B cell (primary cell): Measurements from ENCODE around the gene ZNF282. TPM values are rescaled to one million over a fixed set of nuclear protein-coding genes. Genes with fewer than 3 reads are reported as not detected.

ENCODE experiments used
- ATAC-seq: fragments of 200-7000 bp; cut with Tn5 transposase; one replicate; pipeline ENCODE4 v1.10.0; 2021; ENCODE audit warnings: low read depth, mild to moderate bottlenecking, moderate number of reproducible peaks, moderate library complexity
- CTCF ChIA-PET: fragments of 350-600 bp; sonication (Branson Sonifier 250); formaldehyde crosslinking; loops from one replicate; lab custom pipeline; 2021; ENCODE audit warnings: antibody characterized with exemption, inconsistent platforms; lab: Charles Lee
- POLR2A ChIA-PET: fragments of 350-600 bp; sonication (Branson Sonifier 250); formaldehyde crosslinking; loops from one replicate; lab custom pipeline; 2021; ENCODE audit warnings: antibody characterized with exemption; lab: Charles Lee
- DNase-seq: peaks from one replicate; pipeline ENCODE4 v3.0.0; 2013
- H2AFZ ChIP-seq: 2 replicates; pipeline ENCODE4 v1.6.1; 2012; ENCODE audit warnings: mild to moderate bottlenecking, low read depth, low read length; ENCODE audit not compliant: insufficient read depth, poor library complexity, severe bottlenecking
- H3K27ac ChIP-seq, 2 donors: 1 replicate in 1 of 2; 2 replicates in 1 of 2; pipeline ENCODE4 v1.5.1; 2012 to 2013; ENCODE audit warnings: low read length in 2 of 2, mild to moderate bottlenecking in 2 of 2, moderate library complexity in 1 of 2
- H3K27me3 ChIP-seq, 4 experiments: fragments of 200-600 bp in 1 of 4; sonication (generic) in 1 of 4; replicated peaks in 1 of 4; 1 replicate in 2 of 4; 2 replicates in 2 of 4; pipeline versions ENCODE4 v1.6.1 to v1.7.0; 2013 to 2016; ENCODE audit warnings: low read length in 3 of 4, mild to moderate bottlenecking in 2 of 4, mixed read lengths in 1 of 4, moderate library complexity in 1 of 4; ENCODE audit not compliant: insufficient read depth in 4 of 4, control insufficient read depth in 3 of 4; ENCODE audit errors: control extremely low read depth in 1 of 4
- H3K36me3 ChIP-seq, 2 experiments: replicated peaks in 1 of 2; 1 replicate in 1 of 2; 2 replicates in 1 of 2; pipeline versions ENCODE4 v1.6.1 to v1.7.1; 2013; ENCODE audit warnings: low read length in 1 of 2; ENCODE audit not compliant: insufficient read depth in 2 of 2, control insufficient read depth in 1 of 2; ENCODE audit errors: control extremely low read depth in 1 of 2, extremely low read depth in 1 of 2
- H3K4me1 ChIP-seq, 2 donors: fragments of 200-600 bp in 1 of 2; sonication (generic) in 1 of 2; 1 replicate in 1 of 2; 2 replicates in 1 of 2; pipeline versions ENCODE4 v1.5.1 to v1.6.1; 2013 to 2017; ENCODE audit warnings: low read length in 2 of 2; ENCODE audit not compliant: control insufficient read depth in 2 of 2, insufficient read depth in 2 of 2
- H3K4me2 ChIP-seq: replicated peaks from 2 replicates; pipeline ENCODE3; 2012; ENCODE audit warnings: mild to moderate bottlenecking, low read depth, low read length; ENCODE audit not compliant: poor library complexity, severe bottlenecking
- H3K4me3 ChIP-seq, 5 experiments: fragments of 200-600 bp in 1 of 5; sonication (generic) in 1 of 5; 1 replicate in 3 of 5; 2 replicates in 2 of 5; pipeline versions ENCODE4 v1.5.1 to v1.7.0; 2011 to 2016; ENCODE audit warnings: low read length in 4 of 5, mild to moderate bottlenecking in 4 of 5, low read depth in 2 of 5, control low read depth in 1 of 5, moderate library complexity in 1 of 5; ENCODE audit not compliant: insufficient read depth in 1 of 5; ENCODE audit errors: control extremely low read depth in 1 of 5, extremely low read depth in 1 of 5
- H3K79me2 ChIP-seq: fragments of 200-600 bp; sonication (generic); one replicate; pipeline ENCODE4 v1.6.0; 2016; ENCODE audit warnings: low read length; ENCODE audit not compliant: control insufficient read depth, insufficient read depth
- H3K9ac ChIP-seq: fragments of 200-600 bp; sonication (generic); 2 replicates; pipeline ENCODE4 v1.6.1; 2017; ENCODE audit warnings: mild to moderate bottlenecking, low read length, moderate library complexity
- H3K9me3 ChIP-seq, 3 donors: one replicate each; pipeline versions ENCODE4 v1.6.1 to v1.7.1; 2013; ENCODE audit warnings: low read length in 2 of 3; ENCODE audit not compliant: control insufficient read depth in 2 of 3, insufficient read depth in 1 of 3; ENCODE audit errors: control extremely low read depth in 1 of 3
- H4K20me1 ChIP-seq: 2 replicates; pipeline ENCODE4 v1.6.0; 2012; ENCODE audit warnings: mild to moderate bottlenecking, low read length; ENCODE audit not compliant: insufficient read depth, control insufficient read depth, poor library complexity, severe bottlenecking
- H3K27ac Mint-ChIP-seq: one replicate; pipeline ENCODE4 v1.8.0; 2021; ENCODE audit warnings: mixed read lengths
- H3K27me3 Mint-ChIP-seq: one replicate; pipeline ENCODE4 v1.8.0; 2021; ENCODE audit warnings: mixed read lengths
- H3K4me1 Mint-ChIP-seq: one replicate; pipeline ENCODE4 v1.8.0; 2021; ENCODE audit warnings: mixed read lengths
- H3K4me3 Mint-ChIP-seq: one replicate; pipeline ENCODE4 v1.8.0; 2021; ENCODE audit warnings: mixed read lengths
- H3K9me3 Mint-ChIP-seq: one replicate; pipeline ENCODE4 v1.8.0; 2022; ENCODE audit warnings: mixed read lengths; ENCODE audit not compliant: insufficient read depth
- CTCF ChIP-seq: fragments of 200-600 bp; IDR thresholded peaks from one replicate; pipeline ENCODE4 v1.8.0; 2022; ENCODE audit warnings: antibody characterized with exemption, mild to moderate bottlenecking
- EZH2 ChIP-seq: IDR thresholded peaks from 2 replicates; pipeline ENCODE4 v1.6.1; 2012; ENCODE audit warnings: borderline replicate concordance, low read depth, mild to moderate bottlenecking, moderate library complexity, low read length; ENCODE audit not compliant: insufficient read depth, poor library complexity, severe bottlenecking
- WGBS: methylation state at CpG from one replicate; pipeline ENCODE4 v1.1.5; 2013; ENCODE audit warnings: missing lambda C conversion rate; ENCODE audit not compliant: insufficient coverage; 5-methylcytosine and 5-hydroxymethylcytosine counted together
- intact Hi-C: fragments of 100-400 bp; cut with micrococcal nuclease; formaldehyde crosslinking; loops from one replicate; pipeline ENCODE4 v1.10.0; 2022
- polyA plus RNA-seq: library from polyadenylated mRNA; depleted of rRNA; stranded (reverse); fragments of >200 nt; gene quantifications from 2 replicates; pipeline ENCODE4 v1.2.3, GENCODE V29; 2012
- total RNA-seq, 2 donors: library from RNA; stranded (reverse); fragments of 120-200 nt in 1 of 2; gene quantifications; 1 replicate in 1 of 2; 2 replicates in 1 of 2; pipeline versions ENCODE4 v1.2.3 to v1.2.4, GENCODE V29; 2013 to 2022

ZNF282 gene
- total and polyA plus RNA-seq, 2 donors (not counting 1 experiment from before 2014, with no cell fraction given), result 8.3 to 25.7 TPM

- 100% methylated on average over 1 of the region's 2 CpGs for WGBS
- peaks cover 5 to 51% of the 10 kb centered on the region in 2 experiments for H3K36me3 ChIP-seq
Observed at GRCh38 chr7:149252378-149252777, 57.0 kb downstream of the ZNF282 start.

GRCh38 chr7:149253665-149254064 is 58.3 kb downstream of the ZNF282 start:
- no peaks in the 10 kb centered on the region for H3K9me3 ChIP-seq
- no peak overlapping the region for H3K4me3 ChIP-seq
- H3K4me2 ChIP-seq, result no peak overlapping the region
- Mint-ChIP-seq H3K4me3 (no peak overlapping the region), H3K27ac (no peak overlapping the region), H3K9me3 (no peaks in the 10 kb centered on the region), H3K27me3 (no peaks in the 10 kb centered on the region), H3K4me1 (peaks cover 2% of the 10 kb centered on the region)
- intact Hi-C loops, result no loop called here
- no peak overlapping the region for H3K27ac ChIP-seq
- TF ChIP-seq EZH2 (no peak), CTCF (no peak)
- WGBS, result 99% methylated on average over 7 of the region's 7 CpGs
- DNase-seq, result no peak
- H3K4me1 ChIP-seq, result peaks cover 0 to 2% of the 10 kb centered on the region in 2 donors
- H3K27me3 ChIP-seq, result no peaks in the 10 kb centered on the region
- no peak overlapping the region for H2AFZ ChIP-seq
- H3K79me2 ChIP-seq, result no peaks in the 10 kb centered on the region
- peaks cover 4 to 51% of the 10 kb centered on the region in 2 experiments for H3K36me3 ChIP-seq
- no peak for ATAC-seq
- no peaks in the 10 kb centered on the region for H4K20me1 ChIP-seq
- POLR2A ChIA-PET, result no interaction called here
- CTCF ChIA-PET, result interaction anchor here (1.9 kb wide), 1 partner anchor 9 kb away, joined by 8 read pairs; the partner anchor contains the start of gene ZNF783
- H3K9ac ChIP-seq, result no peak overlapping the region

More at GRCh38 chr7:149252378-149252777, 57.0 kb downstream of the ZNF282 start:
- Mint-ChIP-seq H3K4me3 (no peak overlapping the region), H3K27me3 (no peaks in the 10 kb centered on the region), H3K27ac (no peak overlapping the region), H3K9me3 (no peaks in the 10 kb centered on the region), H3K4me1 (peaks cover 12% of the 10 kb centered on the region)
- no peak overlapping the region for H3K9ac ChIP-seq
- TF ChIP-seq CTCF, result no peak
- TF ChIP-seq EZH2, result no peak
- peaks cover 7% of the 10 kb centered on the region for H4K20me1 ChIP-seq
- H3K27ac ChIP-seq, result no peak overlapping the region
- peaks cover 0 to 3% of the 10 kb centered on the region in 2 donors for H3K4me1 ChIP-seq
- H3K4me2 ChIP-seq, result no peak overlapping the region
- no peak for DNase-seq
- peaks cover 9% of the 10 kb centered on the region for H3K79me2 ChIP-seq
- CTCF ChIA-PET, result interaction anchor here (1.3 to 1.9 kb wide), 2 partner anchors 10 to 57 kb away, joined by 3 to 8 read pairs; partner anchors contain the start of genes ZNF282 and ZNF783
- no peak overlapping the region for H2AFZ ChIP-seq
- no peak overlapping the region for H3K4me3 ChIP-seq
- ATAC-seq, result no peak
- H3K27me3 ChIP-seq, result no peaks in the 10 kb centered on the region
- no peaks in the 10 kb centered on the region for H3K9me3 ChIP-seq
- intact Hi-C loops, result no loop called here
- POLR2A ChIA-PET, result no interaction called here
